Measurements from ENCODE around the gene PNPLA1.

The PNPLA1 gene

GRCh38 chr6:36323062-36323461 is 53.2 kb downstream of the PNPLA1 start:
- H3K4me2 ChIP-seq (ENCODE audit: low read depth, low read length): no peak overlapping the region
- no peaks in the 10 kb centered on the region for H3K9me2 ChIP-seq (replicated peaks; ENCODE audit: insufficient read depth, low read length)
- DNase-seq: no peak
- no peak for TF ChIP-seq EZH2 (optimal IDR thresholded peaks at IDR 0.05; ENCODE audit: low read depth, low read length)
- no peak for TF ChIP-seq EZH2phosphoT487 (IDR thresholded peaks at IDR 0.05; ENCODE audit: low read length)
- TF ChIP-seq CTCF (IDR thresholded peaks at IDR 0.05; ENCODE audit: low read length): no peak
- no peaks in the 10 kb centered on the region for H3K9me3 ChIP-seq (replicated peaks; ENCODE audit: insufficient read depth, low read length)
- H3K9ac ChIP-seq (ENCODE audit: low read length): no peak overlapping the region
- peaks cover 5% of the 10 kb centered on the region for H3K4me1 ChIP-seq (ENCODE audit: low read length)
- H3K36me3 ChIP-seq (replicated peaks; ENCODE audit: insufficient read depth, low read length): no peaks in the 10 kb centered on the region
- H3K27ac ChIP-seq (ENCODE audit: low read length): no peak overlapping the region
- H2AFZ ChIP-seq (ENCODE audit: low read length): no peak overlapping the region
- no peaks in the 10 kb centered on the region for H4K20me1 ChIP-seq (ENCODE audit: insufficient read depth, low read length)
- H3K27me3 ChIP-seq (replicated peaks; ENCODE audit: insufficient read depth, low read length): no peaks in the 10 kb centered on the region
- no peaks in the 10 kb centered on the region for H3K79me2 ChIP-seq (ENCODE audit: low read length)
- H3K4me3 ChIP-seq (ENCODE audit: low read length): no peak overlapping the region
- no peaks in the 10 kb centered on the region for H3F3A ChIP-seq (ENCODE audit: insufficient read depth, low read length)

DNA sequence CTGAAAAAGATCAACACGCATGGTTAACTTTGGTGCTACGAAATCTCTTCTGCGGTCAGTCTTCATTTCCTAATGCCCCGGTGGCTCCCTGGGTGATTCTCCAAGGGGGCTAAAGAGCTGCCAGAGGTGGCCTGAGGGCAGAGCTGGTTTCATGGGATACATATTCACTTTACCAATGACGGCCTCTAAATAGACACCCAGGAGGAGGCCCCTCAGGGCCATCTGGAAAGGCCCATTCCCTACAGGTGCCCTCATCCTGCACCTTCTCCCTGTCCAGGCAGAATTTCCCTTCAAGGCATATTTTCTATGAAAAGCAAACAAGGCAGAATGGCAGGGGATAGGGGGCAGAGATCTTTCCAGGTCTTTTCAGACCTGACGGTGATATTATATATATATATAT is 54.3 kb downstream of the PNPLA1 start:
- Histone ChIP-seq H3K27me3 (replicated peaks; ENCODE audit: insufficient read depth, low read length) (no peaks in the 10 kb centered on the region; the same call in 1 of the 2 replicates), H3K79me2 (ENCODE audit: low read length) (no peaks in the 10 kb centered on the region), H3K4me1 (ENCODE audit: low read length) (peaks cover under 1% of the 10 kb centered on the region; the same call in 1 of the 2 replicates), H2AFZ (ENCODE audit: low read length) (no peak overlapping the region), H3K36me3 (replicated peaks; ENCODE audit: insufficient read depth, low read length) (no peaks in the 10 kb centered on the region), H3K4me2 (ENCODE audit: low read depth, low read length) (no peak overlapping the region), H3K9ac (ENCODE audit: low read length) (no peak overlapping the region), H3K4me3 (ENCODE audit: low read length) (no peak overlapping the region), H4K20me1 (ENCODE audit: insufficient read depth, low read length) (no peaks in the 10 kb centered on the region), H3K9me2 (replicated peaks; ENCODE audit: insufficient read depth, low read length) (no peaks in the 10 kb centered on the region), H3F3A (ENCODE audit: insufficient read depth, low read length) (no peaks in the 10 kb centered on the region), H3K9me3 (replicated peaks; ENCODE audit: insufficient read depth, low read length) (no peaks in the 10 kb centered on the region), H3K27ac (ENCODE audit: low read length) (no peak overlapping the region)
- DNase-seq: no peak
- no peak for TF ChIP-seq CTCF (IDR thresholded peaks at IDR 0.05; ENCODE audit: low read length)
- TF ChIP-seq EZH2 (optimal IDR thresholded peaks at IDR 0.05; ENCODE audit: low read depth, low read length): no peak
- no peak for TF ChIP-seq EZH2phosphoT487 (IDR thresholded peaks at IDR 0.05; ENCODE audit: low read length)

- H3K9me3 ChIP-seq (replicated peaks; ENCODE audit: insufficient read depth, low read length): no peaks in the 10 kb centered on the region
- no peaks in the 10 kb centered on the region for H3K79me2 ChIP-seq (ENCODE audit: low read length)
- no peaks in the 10 kb centered on the region; the same call in 1 of the 2 replicates for H3K27me3 ChIP-seq (replicated peaks; ENCODE audit: insufficient read depth, low read length)
- no peak overlapping the region for H3K9ac ChIP-seq (ENCODE audit: low read length)
- H3K9me2 ChIP-seq (replicated peaks; ENCODE audit: insufficient read depth, low read length): no peaks in the 10 kb centered on the region
- H3K4me1 ChIP-seq (ENCODE audit: low read length): no peaks in the 10 kb centered on the region
- H2AFZ ChIP-seq (ENCODE audit: low read length): no peak overlapping the region
- H3K4me2 ChIP-seq (ENCODE audit: low read depth, low read length): no peak overlapping the region
- DNase-seq: no peak
- no peaks in the 10 kb centered on the region for H3F3A ChIP-seq (ENCODE audit: insufficient read depth, low read length)
- H3K36me3 ChIP-seq (replicated peaks; ENCODE audit: insufficient read depth, low read length): no peaks in the 10 kb centered on the region
- no peak overlapping the region for H3K4me3 ChIP-seq (ENCODE audit: low read length)
- H3K27ac ChIP-seq (ENCODE audit: low read length): no peak overlapping the region
- TF ChIP-seq EZH2phosphoT487 (IDR thresholded peaks at IDR 0.05; ENCODE audit: low read length): no peak
- TF ChIP-seq EZH2 (optimal IDR thresholded peaks at IDR 0.05; ENCODE audit: low read depth, low read length): no peak
- TF ChIP-seq CTCF (IDR thresholded peaks at IDR 0.05; ENCODE audit: low read length): no peak
- no peaks in the 10 kb centered on the region for H4K20me1 ChIP-seq (ENCODE audit: insufficient read depth, low read length)
Observed at GRCh38 chr6:36324715-36325114, 54.9 kb downstream of the PNPLA1 start.
